Stomach (tissue), 4 donors: ENCODE measurements around the gene TAF11L11.
"Not testable (repeated sequence)": the region's sequence is repeated elsewhere in the genome, so short reads cannot be mapped to it uniquely, and the experiment has no call there.

Source experiments
- POLR2AphosphoS5 ChIP-seq, 3 donors: sonication (generic); formaldehyde crosslinking; IDR thresholded peaks; one replicate each; pipeline ENCODE4 v1.6.1; 2016; ENCODE audit warnings: antibody characterized with exemption in 3 of 3
- TF ChIP-seq, protein P1 (sequence below), 7 experiments: fragments of 450-650 bp in 4 of 7; fragments of 200-600 bp in 3 of 7; sonication (generic) in 3 of 7; IDR thresholded peaks; one replicate each; pipeline ENCODE4 v1.5.1; 2016 to 2019; ENCODE audit warnings: antibody characterized with exemption in 7 of 7, control low read depth in 2 of 7, mild to moderate bottlenecking in 1 of 7

DNA sequence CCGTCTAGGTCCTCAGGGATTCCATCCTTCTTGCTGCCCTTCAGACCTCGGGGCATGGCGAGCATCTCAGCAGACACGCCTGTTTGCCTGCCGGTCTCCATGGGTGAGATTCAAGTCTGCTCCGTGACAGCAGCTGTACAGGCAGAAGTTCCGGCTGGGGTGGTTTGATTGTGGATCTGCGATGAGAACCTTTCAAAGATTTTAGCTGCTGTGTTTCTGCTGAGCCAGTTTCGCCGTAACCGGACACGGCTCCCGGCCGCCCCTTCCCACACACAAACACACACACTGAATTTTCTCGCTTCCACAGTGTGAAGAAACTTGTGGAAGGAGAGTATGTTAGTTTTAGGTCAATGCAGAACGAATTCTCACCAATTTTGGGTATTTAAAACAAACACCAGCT lies 13.1 kb upstream of the TAF11L11 start, which contains the start of gene TAF11L8:
- not testable (repeated sequence) for TF ChIP-seq POLR2AphosphoS5 (IDR thresholded peaks at IDR 0.05)
- TF ChIP-seq, protein P1, sequence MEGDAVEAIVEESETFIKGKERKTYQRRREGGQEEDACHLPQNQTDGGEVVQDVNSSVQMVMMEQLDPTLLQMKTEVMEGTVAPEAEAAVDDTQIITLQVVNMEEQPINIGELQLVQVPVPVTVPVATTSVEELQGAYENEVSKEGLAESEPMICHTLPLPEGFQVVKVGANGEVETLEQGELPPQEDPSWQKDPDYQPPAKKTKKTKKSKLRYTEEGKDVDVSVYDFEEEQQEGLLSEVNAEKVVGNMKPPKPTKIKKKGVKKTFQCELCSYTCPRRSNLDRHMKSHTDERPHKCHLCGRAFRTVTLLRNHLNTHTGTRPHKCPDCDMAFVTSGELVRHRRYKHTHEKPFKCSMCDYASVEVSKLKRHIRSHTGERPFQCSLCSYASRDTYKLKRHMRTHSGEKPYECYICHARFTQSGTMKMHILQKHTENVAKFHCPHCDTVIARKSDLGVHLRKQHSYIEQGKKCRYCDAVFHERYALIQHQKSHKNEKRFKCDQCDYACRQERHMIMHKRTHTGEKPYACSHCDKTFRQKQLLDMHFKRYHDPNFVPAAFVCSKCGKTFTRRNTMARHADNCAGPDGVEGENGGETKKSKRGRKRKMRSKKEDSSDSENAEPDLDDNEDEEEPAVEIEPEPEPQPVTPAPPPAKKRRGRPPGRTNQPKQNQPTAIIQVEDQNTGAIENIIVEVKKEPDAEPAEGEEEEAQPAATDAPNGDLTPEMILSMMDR (IDR thresholded peaks at IDR 0.05) = not testable (repeated sequence)
